Erythroblast (primary cell): ENCODE results near the gene MRGPRD.

Experiments
- GATA1 ChIP-seq: IDR thresholded peaks from 2 replicates; pipeline ENCODE4 v1.6.1; 2011; ENCODE audit warnings: low read depth, mild to moderate bottlenecking, control low read depth, low read length, moderate library complexity
- POLR2A ChIP-seq: IDR thresholded peaks from 2 replicates; pipeline ENCODE4 v1.6.1; 2011; ENCODE audit warnings: mild to moderate bottlenecking, low read length

GRCh38 chr11:68979931-68980775 lies 633 bp downstream of the MRGPRD start:
- TF ChIP-seq POLR2A (no peak), GATA1 (no peak)
